DMS 273 (cell line): Measurements from ENCODE around the gene LY6G6D.

Experiments
- DNase-seq: peaks from one replicate; lab custom pipeline; 2025; ENCODE audit not compliant: unreplicated experiment; lab: John Stamatoyannopoulos, UW

Gene LY6G6D

DNA sequence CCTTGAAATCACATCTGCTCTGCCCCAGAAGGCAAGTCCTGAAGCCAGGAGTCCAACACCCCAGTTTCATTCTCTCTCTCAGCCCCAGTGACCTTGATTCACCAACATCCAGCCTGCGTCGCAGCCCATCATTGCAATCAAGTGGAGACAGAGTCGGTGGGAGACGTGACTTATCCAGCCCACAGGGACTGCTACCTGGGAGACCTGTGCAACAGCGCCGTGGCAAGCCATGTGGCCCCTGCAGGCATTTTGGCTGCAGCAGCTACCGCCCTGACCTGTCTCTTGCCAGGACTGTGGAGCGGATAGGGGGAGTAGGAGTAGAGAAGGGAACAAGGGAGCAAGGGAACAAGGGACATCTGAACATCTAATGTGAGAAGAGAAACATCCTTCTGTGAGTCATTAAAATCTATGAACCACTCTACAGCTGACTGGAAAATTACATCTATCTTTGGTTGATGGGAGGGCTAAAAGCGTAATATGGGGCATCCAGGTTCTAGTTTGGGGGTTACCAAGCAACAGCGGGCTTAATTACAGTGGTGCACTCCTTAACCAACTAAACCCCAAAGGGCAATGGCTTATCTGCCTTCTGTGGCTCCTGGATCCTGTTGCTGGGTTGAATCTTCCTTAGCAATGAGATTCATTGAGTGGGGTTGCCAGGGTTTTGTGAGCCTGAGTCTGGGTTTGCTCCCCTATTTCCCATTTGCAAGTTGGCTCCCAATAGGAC is 2.5 kb downstream of the LY6G6D start:
- DNase-seq = no peak

DNA sequence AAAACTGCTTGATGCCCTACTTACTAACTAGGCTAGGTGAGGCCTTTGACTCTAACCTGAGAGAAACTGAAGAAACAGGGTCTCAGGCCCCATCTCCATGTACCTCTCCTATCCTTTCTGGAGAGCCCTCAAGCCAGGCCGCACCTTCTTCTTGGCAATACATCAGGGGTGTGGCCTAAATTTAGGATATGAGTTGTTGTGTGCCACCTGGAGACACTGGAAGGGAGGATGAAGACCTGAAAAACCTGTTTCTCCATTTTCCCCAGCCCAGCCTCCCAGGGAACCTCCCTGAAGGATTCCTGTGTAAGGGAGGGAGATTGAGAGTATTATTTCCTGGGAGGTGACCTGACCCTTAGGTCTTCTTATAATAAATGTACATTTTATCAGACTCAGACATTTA is 3.1 kb downstream of the LY6G6D start:
- DNase-seq = no peak

DNA sequence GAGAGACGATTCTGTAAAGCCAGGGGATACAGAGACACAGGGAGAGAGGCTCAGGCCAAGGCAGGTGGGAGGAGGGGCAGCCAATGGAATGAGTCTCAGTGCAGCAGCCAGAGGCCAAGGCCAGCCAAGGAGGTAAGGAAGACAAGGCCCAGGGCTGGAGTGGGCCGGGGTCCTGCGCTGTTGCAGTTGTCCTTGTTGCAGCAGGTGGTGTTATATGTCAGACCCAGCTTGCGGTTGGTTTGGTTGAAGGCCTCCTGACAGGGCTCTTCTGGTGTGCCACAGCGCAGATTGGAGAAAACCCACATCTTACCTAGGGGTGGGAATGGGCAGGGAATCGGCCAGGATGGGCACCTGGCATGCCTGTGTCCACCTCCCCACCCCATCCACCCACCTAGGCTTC is 3.9 kb downstream of the LY6G6D start:
- DNase-seq = no peak

DNA sequence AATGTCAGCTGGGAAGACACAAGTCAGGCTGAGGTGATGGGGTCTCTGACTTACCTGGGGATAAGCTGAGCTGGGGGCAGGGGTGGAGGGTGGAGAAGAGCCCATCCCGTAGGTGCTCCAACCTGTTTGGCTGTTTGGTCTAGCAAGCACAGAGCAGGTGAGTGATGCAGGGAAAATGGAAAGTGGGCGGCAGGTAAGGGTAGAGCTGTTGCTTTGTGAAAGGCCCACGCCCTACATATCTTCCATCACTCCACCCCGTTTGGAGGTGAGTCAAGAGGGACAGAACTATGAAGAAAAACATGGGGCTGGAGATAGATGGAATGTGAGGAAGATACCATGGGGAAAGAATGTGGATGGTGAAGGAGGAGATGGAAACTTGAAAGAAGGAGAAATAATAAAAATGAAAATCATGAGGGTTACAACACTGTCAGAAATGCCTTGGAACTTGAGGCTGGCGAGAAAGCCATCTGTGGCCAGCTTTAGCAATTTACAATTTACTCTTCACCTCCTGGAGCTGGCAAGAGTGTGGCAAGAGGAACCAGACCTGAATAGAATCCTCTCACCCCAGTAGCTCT is 5.1 kb downstream of the LY6G6D start:
- no peak for DNase-seq

DNA sequence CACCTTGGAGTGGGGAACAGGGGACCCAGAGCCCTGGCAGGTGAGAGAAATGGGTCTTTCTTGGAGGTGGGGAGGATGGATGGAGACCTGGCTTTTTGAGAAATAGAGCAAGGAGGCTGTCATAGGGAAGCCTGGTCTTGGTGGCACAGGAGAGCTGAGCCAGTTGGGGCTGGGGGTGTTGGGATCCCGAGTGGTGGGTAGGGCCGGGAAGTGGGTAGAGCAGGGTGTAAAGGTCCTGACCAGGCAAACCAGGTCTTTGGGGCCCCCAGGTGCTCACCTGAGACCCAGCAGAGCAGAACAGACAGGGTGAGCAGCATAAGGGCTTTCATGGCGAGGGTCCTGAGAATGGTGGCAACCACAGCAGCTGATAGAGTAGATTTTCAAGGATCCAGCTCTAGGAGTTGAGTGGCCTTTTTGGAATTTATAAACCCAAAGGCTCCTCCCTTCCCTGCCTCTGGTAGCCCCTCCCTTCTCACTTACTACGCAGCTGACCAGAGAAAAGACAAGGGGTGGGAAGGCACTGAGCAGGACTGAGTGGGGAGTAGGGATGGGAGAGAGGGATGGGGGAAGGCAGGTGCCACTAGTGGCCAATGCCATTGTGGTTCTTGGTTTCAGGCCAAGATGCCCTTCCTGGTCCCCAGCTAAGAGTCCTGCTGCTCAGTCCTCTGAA is 6.3 kb downstream of the LY6G6D start, which contains the start of gene LY6G6C:
LY6G6C (minus strand) TSS at position 396 of the 670 bp plus-strand sequence; CDS start at position 329, 67 bp downstream.
- no peak for DNase-seq

DNA sequence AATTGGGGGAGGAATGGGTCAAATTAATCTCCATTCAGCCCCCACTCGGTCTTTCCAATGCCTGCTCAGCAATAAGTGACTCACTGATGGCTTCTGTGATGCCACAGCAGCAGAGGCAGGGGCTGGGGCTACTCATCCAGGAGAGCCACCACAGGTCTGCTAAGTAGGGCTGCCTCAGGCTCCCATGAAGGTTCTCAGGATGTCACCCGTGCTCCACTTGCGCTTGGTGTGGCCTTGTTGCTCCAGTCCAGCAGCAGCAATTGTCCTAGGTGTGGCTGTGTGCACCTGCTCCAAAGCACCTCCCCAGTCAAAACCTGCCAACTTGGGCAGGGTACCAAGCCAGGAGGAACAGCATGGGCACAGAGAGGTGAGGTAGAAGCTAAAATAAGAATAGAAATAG is 7.0 kb downstream of the LY6G6D start:
- DNase-seq = no peak

DNA sequence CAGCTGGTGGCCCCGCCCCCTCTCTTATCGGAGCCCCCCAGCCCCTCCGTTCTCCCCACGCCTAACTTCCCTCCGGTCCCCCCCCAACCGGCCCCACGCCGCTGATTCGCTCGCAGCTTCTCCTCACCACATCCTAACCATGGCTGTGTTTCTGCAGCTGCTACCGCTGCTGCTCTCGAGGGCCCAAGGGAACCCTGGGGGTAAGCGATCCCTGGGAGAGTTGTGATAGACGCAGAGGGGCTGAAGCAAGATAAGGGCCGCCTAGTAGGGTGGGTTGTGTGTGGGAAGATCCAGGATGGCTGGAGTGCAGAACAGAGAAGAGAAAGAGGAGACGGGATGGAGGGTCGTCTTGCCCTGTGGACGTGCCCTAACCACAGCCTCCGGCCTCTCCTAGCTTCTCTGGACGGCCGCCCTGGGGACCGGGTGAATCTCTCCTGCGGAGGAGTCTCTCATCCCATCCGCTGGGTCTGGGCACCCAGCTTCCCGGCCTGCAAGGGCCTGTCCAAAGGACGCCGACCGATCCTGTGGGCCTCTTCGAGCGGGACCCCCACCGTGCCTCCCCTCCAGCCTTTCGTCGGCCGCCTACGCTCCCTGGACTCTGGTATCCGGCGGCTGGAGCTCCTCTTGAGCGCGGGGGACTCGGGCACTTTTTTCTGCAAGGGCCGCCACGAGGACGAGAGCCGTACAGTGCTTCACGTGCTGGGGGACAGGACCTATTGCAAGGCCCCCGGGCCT is 8.3 kb downstream of the LY6G6D start, which contains the start of gene MPIG6B:
MPIG6B (plus strand) TSS at position 129 of the 735 bp plus-strand sequence; CDS start at position 140, 11 bp downstream.
- DNase-seq = no peak

DNA sequence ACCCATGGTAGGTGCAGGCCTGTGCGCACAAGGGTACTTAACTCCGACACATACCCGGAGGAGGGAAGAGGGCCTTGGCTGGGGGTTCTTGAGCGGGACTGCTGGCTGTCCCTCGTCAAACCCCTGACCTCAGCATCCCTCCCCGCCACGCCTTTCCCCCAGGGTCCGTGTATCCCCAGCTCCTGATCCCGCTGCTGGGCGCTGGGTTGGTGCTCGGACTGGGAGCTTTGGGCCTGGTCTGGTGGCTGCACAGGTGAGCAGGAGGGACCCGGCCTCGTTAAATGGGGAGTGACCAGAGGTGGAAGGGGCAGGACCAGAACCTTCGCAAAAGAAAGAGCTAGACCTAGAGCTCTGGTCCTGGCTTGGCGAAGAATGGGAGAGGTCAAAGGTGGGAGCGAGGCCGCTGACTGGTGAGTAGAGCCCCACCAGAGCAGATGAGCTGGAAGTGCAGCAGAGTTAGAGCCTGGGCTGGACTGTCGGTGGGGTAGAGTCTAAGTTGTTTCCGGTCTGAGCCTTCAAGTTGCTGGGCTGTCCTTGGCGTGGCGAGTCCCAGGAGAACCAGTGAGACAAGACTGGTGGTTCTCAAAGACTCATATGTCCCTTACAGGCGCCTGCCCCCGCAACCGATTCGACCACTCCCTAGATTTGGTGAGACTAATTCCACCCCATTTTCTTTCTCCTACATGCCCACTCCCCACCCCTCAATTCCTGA is 9.0 kb downstream of the LY6G6D start:
- no peak for DNase-seq

DNA sequence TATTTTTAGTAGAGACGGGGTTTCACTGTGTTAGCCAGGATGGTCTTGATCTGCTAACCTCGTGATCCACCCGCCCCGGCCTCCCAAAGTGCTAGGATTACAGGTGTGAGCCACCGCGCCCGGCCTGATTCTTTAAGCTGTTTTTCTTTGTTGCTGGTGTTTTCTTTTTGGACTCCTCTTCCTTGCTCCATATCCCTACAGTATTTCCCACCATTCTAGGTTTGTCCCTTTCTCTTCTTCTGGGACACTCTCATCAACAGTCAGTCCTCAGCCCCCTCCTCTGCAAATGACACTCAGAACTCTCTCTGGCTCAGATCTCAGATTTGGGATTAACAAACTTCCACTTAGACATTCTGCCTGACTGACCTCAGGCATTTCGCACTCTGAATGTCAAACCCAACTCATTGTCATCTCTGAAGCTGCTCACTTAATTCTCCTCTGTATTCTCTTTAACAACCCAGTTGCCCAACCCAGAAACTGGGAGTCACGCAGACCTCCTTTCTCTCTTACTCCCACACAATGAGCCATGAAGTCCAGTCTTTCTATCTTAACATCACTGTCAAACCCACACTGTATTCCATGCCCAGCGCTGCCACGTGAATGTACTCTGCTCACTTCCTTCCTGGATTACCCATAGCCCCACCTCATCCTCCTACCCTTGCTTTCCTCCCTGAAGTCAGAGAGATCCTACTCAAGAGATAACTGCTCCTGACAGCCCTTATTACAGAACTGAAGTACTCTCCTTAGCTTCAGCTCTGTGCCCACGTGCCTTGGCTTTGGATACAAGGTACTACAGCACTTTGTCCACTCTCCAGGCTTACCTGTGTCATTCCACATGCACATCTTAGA is 10.6 kb downstream of the LY6G6D start:
- no peak for DNase-seq

DNA sequence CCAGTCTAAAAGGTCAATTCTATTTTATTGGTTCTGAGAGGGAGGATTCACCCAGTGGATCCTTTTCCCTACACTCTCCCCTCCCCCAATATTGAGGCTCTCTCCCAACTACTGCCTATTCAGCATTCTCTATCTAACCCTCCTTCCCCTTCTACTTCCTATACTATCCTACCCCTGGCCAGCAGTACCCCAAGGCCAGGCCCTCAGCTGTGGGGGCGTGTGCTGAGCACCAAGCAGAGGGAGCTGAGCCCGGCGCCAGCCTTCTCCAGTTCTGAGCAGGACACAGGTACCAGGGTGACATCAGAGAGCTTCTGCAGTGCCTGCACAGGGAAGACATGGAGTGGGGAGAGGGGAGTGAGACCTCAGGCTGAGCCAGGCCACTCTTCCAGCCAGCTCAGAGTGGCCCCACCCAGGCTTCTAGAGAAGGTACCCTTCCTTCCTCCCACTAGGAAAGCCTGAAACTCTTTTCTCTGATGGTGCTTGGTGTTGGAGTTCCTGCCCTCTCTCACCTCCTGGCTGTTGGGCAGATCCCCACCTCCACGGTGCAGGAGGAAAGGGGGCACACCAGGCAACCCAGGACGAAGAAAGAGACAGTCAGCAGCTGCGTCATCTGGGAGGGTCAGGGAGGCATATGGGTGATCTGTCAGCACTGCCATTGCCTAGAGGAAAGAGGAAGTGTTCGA is 12.0 kb downstream of the LY6G6D start:
- no peak for DNase-seq

DNA sequence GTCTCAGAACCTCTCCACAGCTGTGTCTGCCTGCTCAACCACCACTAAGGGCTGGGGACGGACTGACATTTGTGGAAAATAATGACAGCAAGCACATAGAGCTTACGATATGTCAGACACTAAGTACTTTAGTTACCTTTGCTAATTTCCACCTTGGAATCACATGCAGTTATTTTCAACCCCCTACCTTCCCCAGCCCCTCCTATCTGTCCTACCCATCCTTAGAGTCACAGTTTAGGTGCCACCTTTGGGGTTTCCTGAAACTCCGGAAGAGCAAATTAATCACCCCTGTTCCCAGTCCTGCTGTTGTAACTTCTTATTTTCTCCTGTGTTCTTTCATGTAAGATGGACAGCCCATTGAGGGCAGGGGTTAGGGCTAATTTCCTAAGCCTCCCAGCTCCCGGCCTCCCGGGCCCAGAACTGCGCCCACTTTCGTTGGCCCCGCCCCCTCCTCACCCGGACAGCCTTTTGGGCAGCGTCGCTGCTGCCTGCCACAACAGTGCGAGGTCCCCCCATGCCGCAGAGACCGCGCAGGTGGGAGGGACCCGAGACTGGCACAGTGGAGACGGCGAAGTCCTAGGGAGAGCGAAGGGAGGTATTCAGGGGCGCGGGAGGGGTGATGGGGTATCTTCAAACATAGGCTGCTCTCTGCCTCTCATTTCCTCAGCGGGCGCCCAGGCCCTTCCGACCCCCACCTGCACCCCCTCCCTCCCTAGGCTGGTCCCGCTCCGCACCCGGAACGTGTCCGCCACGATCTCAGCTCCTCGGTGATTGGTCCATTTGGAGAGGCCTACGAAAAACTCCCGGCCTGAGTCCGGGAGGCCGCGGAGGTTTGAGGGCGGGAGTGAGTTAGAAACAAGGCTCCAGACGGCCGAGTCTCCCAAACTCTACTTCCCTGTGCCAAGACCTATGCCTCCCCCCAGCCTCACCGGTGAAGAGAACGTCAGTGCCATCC is 12.8 kb downstream of the LY6G6D start:
- DNase-seq = no peak

DNA sequence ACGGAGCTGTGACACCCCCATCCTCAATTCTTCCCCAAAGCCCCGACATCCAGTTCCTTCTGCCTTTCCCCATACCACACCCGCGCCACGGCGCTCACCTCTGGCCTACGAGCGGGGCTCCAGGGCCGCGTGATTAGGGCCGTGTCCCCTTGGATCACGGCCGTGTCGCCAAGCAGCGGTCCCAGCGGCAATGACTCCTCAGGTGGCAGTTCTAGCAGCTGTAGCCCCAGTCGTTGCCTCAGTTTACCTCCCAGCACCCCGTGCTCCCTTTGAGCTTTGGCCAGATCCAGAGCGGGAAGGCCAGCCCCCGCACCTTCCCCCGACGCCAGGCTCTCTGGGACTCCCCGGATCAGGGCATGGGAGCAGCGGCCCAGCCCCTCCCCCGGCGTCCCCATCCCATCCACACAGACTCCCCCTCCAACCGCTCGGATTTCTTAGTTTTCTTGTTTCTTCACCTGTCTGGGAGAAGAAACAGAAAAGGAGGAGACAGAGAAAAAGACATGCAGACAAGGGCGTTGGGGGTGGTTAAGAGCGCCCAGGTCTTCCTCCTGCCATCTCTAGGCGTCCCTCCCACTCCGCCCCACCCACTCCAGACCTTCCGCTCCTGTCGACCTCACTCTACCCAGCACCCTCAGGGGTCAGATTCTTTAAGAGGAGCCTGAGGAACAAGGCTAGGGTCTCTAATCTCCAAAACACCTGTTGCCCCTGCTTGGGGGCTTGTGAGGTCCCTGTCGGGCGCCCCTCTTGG is 13.8 kb downstream of the LY6G6D start, which contains the start of gene DDAH2:
DDAH2 (minus strand) TSS at position 533 of the 748 bp plus-strand sequence; CDS start at position 395, 138 bp downstream.
- no peak for DNase-seq

DNA sequence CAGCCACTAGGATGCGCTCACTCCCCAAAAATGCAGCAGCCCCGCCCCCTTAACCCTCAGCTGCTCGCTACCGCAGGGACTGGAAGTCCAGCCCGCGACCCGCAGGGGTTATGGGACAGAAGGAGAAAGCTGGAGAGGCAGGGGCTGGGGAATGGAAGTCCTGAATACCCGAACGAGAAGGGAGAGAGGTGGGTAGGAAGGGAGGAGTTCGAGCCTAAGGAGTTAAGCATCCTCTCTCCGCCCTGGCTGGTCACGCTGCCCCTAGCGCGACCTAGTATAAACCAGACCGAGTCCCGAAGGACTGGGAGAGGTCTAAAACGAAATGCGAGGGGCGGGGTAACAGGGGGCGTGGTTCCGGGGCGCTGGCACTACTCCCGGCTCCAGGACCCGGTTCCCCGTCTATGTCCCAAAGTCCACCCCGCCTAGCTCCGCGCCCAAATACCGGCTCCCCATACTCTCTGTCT is 14.4 kb downstream of the LY6G6D start:
- DNase-seq = peak; percentile 93

DNA sequence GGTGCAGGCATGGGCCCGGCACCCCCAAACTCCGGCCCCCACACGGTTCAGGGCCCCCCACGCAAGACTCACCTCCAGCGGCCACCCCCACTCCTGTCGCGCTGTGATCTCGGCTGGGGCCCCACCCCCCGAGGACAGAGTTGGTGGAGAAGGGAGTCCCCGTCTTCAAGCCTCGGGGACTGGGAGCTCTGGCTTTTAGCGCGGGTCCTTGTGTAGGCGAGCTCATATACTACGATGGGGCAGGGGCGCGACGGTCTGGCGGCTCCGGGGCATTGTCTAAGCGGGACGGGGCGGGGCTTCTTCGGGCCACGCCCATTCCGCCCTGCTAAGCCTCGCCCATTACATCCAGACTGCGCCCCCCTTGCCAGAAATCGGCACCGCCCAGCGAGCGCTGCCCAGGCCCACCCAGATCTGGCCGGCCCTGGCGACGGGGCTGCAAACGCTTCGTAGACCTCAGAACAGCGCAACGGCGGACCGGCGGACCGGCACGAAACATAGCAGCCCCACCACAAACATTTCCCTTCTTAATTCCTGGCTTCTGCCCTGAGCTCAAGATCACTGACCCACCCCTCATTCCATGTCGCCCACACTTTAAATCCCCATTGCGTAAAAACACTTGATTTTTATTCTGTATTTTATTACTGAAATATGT is 15.0 kb downstream of the LY6G6D start:
- DNase-seq = peak; percentile 81

DNA sequence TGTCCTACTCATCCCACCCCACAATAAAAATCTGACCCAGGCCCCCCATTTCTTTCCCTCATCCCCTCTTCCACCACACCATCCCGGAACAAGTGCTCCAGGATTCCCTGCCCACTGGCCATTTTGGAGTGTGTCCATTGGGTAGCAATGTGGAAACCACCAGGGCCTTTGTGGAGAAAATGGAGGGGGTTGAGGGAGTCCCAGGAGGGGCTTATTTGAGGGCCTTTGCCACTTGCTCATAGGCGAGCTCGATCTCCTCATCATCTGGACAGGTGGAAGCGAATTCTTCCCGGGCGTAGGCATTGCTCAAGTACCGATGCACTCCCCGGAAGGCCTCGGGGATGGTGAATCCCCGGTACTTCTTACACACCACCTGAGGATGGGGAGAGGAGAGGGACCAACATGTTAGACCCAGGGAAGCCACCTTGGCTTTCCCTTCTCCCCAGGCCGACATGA is 15.5 kb downstream of the LY6G6D start:
- no peak for DNase-seq

DNA sequence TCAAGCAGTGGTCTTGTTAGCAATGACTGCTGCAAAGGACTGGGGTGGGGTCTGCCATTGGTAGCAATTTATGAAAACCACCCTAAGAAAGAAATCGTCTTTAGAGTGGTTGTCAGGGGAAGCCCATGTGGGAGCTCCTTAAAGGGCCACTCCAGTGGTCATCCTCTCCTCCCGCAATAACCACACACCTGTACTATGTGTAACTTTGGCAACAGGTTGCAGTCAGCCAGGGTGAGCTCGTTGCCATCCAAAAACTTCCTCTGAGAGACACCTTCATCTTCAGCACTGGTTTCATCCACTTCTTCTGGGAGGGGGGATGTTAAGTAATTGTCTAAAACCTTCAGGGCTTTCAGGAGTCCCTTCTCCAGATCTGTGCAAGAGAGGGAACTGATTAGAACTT is 16.9 kb downstream of the LY6G6D start:
- no peak for DNase-seq

DNA sequence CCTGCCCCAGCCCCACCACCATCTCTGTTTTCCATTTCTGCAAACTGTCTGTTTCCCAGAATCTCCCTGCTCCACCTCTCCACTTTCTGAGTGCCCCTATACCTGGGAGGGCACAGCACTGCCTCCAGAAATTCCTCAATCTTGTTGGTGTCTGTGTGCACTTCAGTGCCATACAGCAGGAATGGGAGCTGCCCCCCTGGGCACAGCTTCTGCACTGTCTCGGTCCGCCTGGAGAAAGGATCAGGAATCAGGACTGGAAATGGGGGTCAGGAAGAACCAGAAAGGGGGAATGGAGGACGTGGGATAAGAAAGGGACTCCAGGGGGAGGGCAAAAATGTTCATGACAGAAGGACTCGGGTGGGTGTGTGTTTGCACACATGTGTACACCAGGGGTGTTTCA is 18.6 kb downstream of the LY6G6D start:
- DNase-seq = no peak
